Neural crest cell (in vitro differentiated cells): ENCODE data around the gene EP400. TPM values are rescaled to one million over a fixed set of nuclear protein-coding genes. Genes with fewer than 3 reads are reported as not detected.

Experiments used
- DNase-seq: peaks from one replicate; pipeline ENCODE4 v3.0.0; 2021; ENCODE audit warnings: low read depth, mixed read lengths, low spot score
- H3K27ac Mint-ChIP-seq: one replicate; pipeline ENCODE4 v1.8.0; 2021; ENCODE audit warnings: mild to moderate bottlenecking, mixed read lengths; ENCODE audit not compliant: unreplicated experiment
- H3K27me3 Mint-ChIP-seq: 2 replicates; pipeline ENCODE4 v1.8.0; 2021; ENCODE audit warnings: low read depth, mild to moderate bottlenecking, mixed read lengths
- H3K36me3 Mint-ChIP-seq: 2 replicates; pipeline ENCODE4 v1.8.0; 2021; ENCODE audit warnings: low read depth, mild to moderate bottlenecking, mixed read lengths
- H3K4me1 Mint-ChIP-seq: 2 replicates; pipeline ENCODE4 v1.8.0; 2021; ENCODE audit warnings: mixed read lengths
- H3K4me3 Mint-ChIP-seq: one replicate; pipeline ENCODE4 v1.8.0; 2021; ENCODE audit warnings: mild to moderate bottlenecking, mixed read lengths
- H3K9me3 Mint-ChIP-seq: 2 replicates; pipeline ENCODE4 v1.8.0; 2021; ENCODE audit warnings: mixed read lengths
- CTCF ChIP-seq: fragments of 200-600 bp; sonication (generic); conservative IDR thresholded peaks from 2 replicates; pipeline ENCODE4 v1.5.0; 2021; ENCODE audit warnings: antibody characterized with exemption, mild to moderate bottlenecking
- total RNA-seq: library from RNA; stranded (reverse); gene quantifications from 2 replicates; pipeline ENCODE4 v1.2.1, GENCODE V29; 2021

EP400 gene
- total RNA-seq, 1 donor from 2014 or later = 73.4 TPM

- Mint-ChIP-seq H3K4me1 (no peaks in the 10 kb centered on the region), H3K4me3 (no peak overlapping the region), H3K9me3 (peaks cover 12% of the 10 kb centered on the region), H3K27ac (no peak overlapping the region), H3K27me3 (no peaks in the 10 kb centered on the region), H3K36me3 (peaks cover 52% of the 10 kb centered on the region)
- TF ChIP-seq CTCF = no peak
- no peak for DNase-seq
These were observed 176.0 kb downstream of the EP400 start for GRCh38 chr12:132125736-132126135.

- TF ChIP-seq CTCF = no peak
- H3K27me3 Mint-ChIP-seq = no peaks in the 10 kb centered on the region
- H3K4me1 Mint-ChIP-seq = peaks cover 4% of the 10 kb centered on the region
- no peak overlapping the region for H3K4me3 Mint-ChIP-seq
- peaks cover 59% of the 10 kb centered on the region for H3K36me3 Mint-ChIP-seq
- no peak for DNase-seq
- no peak overlapping the region for H3K27ac Mint-ChIP-seq
- H3K9me3 Mint-ChIP-seq = peaks cover 12% of the 10 kb centered on the region
These were observed 177.3 kb downstream of the EP400 start for GRCh38 chr12:132127041-132127440.

DNA sequence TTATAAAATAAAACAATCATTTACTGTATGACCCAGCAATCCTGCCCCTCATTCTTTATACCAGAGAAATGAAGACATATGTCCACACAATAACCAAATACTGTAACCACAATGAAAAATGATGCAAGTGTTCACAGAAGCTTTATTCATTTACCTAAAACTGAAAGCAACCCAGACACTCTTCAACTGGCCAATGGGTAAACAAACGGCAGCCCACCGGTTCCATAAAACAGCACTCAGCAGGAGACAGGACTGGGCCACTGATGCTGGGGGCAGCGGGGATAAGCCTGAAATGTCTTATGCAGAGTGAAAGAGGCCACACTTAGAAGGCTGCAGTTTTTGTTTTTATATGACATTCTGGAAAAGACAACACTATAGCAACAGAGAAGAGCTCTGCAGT lies 179.3 kb downstream of the EP400 start:
- Mint-ChIP-seq H3K4me3 (no peak overlapping the region), H3K4me1 (peaks cover 8% of the 10 kb centered on the region), H3K27me3 (no peaks in the 10 kb centered on the region), H3K36me3 (peaks cover 58% of the 10 kb centered on the region), H3K9me3 (peaks cover 12% of the 10 kb centered on the region), H3K27ac (no peak overlapping the region)
- TF ChIP-seq CTCF = no peak
- DNase-seq = no peak

- no peak overlapping the region for H3K4me3 Mint-ChIP-seq
- H3K36me3 Mint-ChIP-seq = peaks cover 47% of the 10 kb centered on the region
- peaks cover 12% of the 10 kb centered on the region for H3K9me3 Mint-ChIP-seq
- no peak for TF ChIP-seq CTCF
- DNase-seq = no peak
- H3K27me3 Mint-ChIP-seq = no peaks in the 10 kb centered on the region
- H3K27ac Mint-ChIP-seq = no peak overlapping the region
- peaks cover 8% of the 10 kb centered on the region for H3K4me1 Mint-ChIP-seq
These were observed 180.9 kb downstream of the EP400 start for GRCh38 chr12:132130690-132131089.

Other genes starting within 250 kb of the EP400 start
- 78.9 and 83.3 TPM in 2 replicates for gene SFSWAP, start 238.9 kb upstream of the EP400 start, total RNA-seq
- 90.9 and 94.8 TPM in 2 replicates for gene MMP17, start 121.5 kb upstream of the EP400 start, total RNA-seq
- gene ULK1, start 55.3 kb upstream of the EP400 start, total RNA-seq = 59.2 and 69.3 TPM in 2 replicates
- gene PUS1, start 20.7 kb upstream of the EP400 start, total RNA-seq = 48.7 and 50.9 TPM in 2 replicates
- 27.7 and 33.3 TPM in 2 replicates for gene DDX51, start 194.4 kb downstream of the EP400 start, total RNA-seq
- 36.4 and 40.4 TPM in 2 replicates for gene NOC4L, start 194.5 kb downstream of the EP400 start, total RNA-seq